GM12864 (cell line): Measurements from ENCODE around the gene CFAP299.
"Not testable (repeated sequence)": the region's sequence is repeated elsewhere in the genome, so short reads cannot be mapped to it uniquely, and the experiment has no call there.

Experiments
- DNase-seq: peaks from one replicate; pipeline ENCODE4 v3.0.0-alpha.2; 2011; ENCODE audit warnings: low read depth
- H3K4me3 ChIP-seq: 2 replicates; pipeline ENCODE4 v1.5.1; 2011; ENCODE audit warnings: mild to moderate bottlenecking, low read depth, low read length, control low read depth
- TF ChIP-seq, protein P1 (sequence below): IDR thresholded peaks from 2 replicates; pipeline ENCODE4 v1.5.1; 2011; ENCODE audit warnings: low read depth, mild to moderate bottlenecking, moderate library complexity, low read length, control low read depth, inconsistent platforms; ENCODE audit errors: missing control alignments

Gene CFAP299

DNA sequence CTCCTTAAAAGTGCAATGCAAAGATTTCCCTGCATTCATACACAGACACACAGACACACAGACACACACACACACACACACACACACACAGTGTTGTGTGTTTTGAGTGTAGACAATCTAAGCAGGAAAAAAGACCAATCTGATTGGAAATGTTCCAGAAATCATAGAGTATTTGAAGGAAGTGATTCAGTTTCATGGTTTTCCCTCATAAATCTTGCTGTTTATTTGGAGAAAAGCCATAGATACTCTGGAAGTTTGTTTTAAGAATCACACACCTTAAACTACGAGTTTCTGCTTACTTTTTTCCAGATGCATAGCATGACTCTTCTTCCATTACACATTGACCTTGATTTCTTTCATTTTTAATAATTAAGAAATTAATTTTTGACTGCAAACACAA lies 396.5 kb downstream of the CFAP299 start:
- no peak overlapping the region for H3K4me3 ChIP-seq
- TF ChIP-seq, protein P1, sequence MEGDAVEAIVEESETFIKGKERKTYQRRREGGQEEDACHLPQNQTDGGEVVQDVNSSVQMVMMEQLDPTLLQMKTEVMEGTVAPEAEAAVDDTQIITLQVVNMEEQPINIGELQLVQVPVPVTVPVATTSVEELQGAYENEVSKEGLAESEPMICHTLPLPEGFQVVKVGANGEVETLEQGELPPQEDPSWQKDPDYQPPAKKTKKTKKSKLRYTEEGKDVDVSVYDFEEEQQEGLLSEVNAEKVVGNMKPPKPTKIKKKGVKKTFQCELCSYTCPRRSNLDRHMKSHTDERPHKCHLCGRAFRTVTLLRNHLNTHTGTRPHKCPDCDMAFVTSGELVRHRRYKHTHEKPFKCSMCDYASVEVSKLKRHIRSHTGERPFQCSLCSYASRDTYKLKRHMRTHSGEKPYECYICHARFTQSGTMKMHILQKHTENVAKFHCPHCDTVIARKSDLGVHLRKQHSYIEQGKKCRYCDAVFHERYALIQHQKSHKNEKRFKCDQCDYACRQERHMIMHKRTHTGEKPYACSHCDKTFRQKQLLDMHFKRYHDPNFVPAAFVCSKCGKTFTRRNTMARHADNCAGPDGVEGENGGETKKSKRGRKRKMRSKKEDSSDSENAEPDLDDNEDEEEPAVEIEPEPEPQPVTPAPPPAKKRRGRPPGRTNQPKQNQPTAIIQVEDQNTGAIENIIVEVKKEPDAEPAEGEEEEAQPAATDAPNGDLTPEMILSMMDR, result no peak
- DNase-seq, result no peak

DNA sequence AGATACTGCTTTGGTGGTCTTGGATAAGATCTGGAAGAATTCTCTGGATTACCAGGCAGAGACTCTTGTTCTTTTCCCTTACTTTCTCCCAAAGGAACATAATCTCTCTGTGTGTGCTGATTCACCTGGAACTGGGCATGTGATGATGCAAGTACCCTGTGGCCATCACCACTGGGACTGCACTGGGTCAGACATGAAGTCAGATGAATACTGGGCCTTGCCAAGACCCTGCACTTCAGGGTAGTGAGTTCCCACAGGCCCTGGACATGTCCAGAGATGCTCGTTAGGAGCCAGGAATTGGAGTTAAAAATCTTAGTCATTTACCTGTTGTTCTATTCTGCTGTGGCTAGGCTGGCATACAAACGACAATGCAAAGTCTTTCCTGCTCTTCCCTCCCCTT lies 404.8 kb downstream of the CFAP299 start:
- TF ChIP-seq, protein P1, result no peak
- no peak for DNase-seq
- H3K4me3 ChIP-seq, result no peak overlapping the region

DNA sequence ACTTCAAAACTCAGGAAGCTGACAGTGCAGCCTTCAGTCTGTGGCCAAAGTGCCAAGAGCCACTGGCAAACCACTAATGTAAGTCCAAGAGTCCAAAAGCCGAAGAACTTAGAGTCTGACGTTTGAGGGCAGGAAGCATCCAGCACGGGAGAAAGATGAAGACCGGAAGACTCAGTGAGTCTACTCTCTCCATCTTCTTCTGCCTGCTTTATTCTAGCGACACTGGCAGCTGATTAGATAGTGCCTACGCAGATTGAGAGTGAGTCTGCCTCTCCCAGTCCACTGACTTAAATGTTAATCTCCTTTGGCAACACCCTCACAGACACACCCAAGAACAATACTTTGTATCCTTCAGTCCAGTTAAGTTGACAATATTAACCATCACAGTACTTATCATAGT lies 414.0 kb downstream of the CFAP299 start:
- not testable (repeated sequence) for DNase-seq, H3K4me3 ChIP-seq

DNA sequence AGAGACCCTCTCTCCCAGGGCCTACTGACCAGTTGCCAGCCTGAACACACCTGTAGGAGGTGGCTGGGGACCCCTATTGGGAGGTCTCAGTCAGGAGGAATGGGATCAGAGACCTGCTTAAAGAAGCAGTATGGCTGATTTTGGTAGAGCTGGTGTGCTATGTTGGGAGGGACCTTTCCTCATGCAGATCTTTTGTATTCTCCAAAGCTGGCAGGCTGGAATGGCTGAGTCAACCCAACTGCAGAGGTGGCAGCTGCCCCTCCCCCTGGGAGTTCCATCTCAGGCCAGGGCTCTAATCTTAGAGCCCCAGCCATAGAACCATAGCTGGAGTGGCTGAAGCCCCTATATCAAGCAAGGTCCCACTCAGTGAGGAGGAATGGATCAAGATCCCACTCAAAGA lies 415.7 kb downstream of the CFAP299 start:
- TF ChIP-seq, protein P1, result no peak
- DNase-seq, result no peak
- H3K4me3 ChIP-seq, result no peak overlapping the region

DNA sequence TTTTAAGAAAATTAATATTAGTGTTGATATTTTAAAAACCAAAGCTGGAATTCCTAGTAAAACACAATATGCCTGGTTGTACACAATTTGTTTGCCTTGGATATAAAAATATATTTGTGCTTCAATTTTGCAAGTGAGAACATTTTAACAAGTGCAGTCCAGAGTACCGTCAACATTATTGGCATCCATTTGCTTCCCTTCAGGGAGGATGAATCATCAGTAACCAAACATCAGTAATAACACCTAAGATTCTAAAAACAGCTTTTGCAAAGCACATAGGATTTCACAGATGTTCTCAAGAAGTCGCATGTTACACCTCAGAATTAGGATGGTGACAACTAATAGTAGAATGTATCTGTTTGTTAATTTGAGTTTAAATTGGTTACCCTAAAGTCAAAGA lies 432.4 kb downstream of the CFAP299 start:
- TF ChIP-seq, protein P1, result no peak
- no peak for DNase-seq
- no peak overlapping the region for H3K4me3 ChIP-seq

DNA sequence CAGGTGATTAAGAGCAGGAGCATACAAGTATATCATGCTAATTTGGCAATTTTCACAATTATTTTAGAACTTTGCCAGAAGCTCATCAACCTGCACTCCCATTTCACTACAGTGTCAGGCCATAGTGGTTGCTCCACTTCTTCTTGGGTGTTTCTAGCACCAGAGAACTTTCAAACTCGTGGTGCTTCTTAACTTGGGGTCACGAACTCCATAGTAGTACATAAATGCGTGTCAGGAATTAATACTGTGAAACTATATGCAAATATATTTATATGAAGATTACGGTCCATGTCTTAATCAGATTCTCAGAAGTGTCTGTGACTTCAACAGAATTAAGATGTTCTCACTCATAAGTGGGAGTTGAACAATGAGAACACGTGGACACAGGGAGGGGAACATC lies 440.6 kb downstream of the CFAP299 start:
- TF ChIP-seq, protein P1, result no peak

DNA sequence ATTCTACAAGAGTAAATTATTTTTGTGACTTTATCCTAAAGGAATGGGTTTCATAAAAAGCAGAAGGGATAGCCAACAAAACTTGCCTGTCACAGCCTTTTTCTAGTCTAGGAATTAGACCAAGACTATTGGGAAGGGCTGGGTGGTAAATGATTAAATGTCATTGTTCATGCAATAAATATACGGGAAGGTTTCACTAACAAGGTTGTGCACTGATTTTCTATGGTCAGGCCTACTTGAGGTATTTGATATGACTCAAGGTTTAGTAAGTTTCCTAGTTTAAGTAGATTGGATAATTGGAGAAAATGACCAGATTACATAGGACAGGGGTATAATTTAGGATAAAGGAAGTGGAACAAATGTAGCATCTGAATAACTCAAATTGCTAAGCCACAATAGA lies 445.9 kb downstream of the CFAP299 start:
- TF ChIP-seq, protein P1, result no peak
- H3K4me3 ChIP-seq, result no peak overlapping the region
- DNase-seq, result no peak

More for the DNA sequence above, 440.6 kb downstream of the CFAP299 start:
- no peak for DNase-seq
- no peak overlapping the region for H3K4me3 ChIP-seq

DNA sequence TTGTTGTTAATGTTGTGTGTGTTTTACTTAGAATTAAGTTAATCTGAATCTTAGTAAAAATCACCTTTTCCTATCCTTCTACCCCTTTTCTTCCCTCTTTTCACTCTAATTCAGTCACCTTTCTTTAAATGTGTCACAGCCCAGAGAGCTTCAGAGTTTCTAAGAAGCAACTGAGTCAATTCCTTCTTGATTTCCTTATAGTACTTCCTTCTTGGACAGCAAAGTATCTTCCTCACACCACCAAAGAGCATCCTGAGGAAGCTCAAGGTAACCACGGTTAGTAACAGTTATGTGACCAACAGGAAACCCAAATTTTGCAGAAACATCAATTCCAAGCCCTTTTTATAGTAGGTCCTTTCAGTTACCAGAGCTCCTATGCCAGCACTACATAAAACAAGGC lies 451.8 kb downstream of the CFAP299 start:
- H3K4me3 ChIP-seq, result no peak overlapping the region
- no peak for DNase-seq
- TF ChIP-seq, protein P1, result no peak
